ENCODE data around the gene KXD1. TPM values are rescaled to one million over a fixed set of nuclear protein-coding genes. Genes with fewer than 3 reads are reported as not detected.

The KXD1 gene
- total RNA-seq, 1 donor from 2014 or later = 128 TPM

DNA sequence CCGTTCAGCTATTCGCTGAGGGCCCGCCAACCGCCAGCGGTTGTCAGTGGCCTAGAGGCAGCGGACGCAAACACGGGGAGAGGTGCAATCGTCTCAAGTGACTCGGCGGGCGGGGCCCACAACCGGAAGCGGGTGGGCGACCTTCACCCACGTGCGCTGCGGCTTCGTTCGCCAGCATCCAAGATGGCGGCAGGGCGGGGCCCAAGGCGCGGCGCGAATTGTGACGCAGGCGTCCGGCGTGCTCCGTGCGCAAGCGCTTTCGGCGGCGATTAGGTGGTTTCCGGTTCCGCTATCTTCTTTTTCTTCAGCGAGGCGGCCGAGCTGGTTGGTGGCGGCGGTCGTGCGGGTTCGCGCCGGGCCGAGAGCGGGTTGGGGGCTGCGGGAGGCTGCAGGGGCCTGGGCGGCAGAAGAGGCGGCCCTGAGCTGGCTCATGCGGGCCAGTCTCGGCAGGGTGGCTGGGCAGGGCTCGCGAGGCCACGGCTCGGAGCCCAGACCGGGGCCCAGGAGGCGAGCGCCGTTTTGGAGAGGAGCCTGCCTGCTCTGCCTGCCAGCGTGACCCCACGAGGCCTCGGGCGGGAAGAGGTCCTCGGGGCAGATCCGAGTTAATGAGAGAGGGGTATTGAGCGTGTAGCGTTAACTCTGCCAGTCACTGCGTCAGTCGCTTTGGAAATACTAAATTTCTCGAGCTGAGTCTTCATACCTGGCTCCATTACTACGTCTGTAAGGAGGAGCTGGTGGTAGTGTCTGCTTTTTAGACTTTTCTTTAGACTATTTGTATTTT is 14.1 kb downstream of the KXD1 start, which contains the start of gene UBA52:
UBA52 (plus strand) TSS at position 294 of the 781 bp plus-strand sequence. CDS start 1,444 bp downstream, outside the sequence.
- H3K4me3 Mint-ChIP-seq = peak within 1 kb of the TSS; percentile 91
- peak; percentile 99 for DNase-seq (ENCODE audit: low spot score)
- peaks cover 52% of the 10 kb centered on the region for H3K36me3 Mint-ChIP-seq (ENCODE audit: low read depth)
- intact Hi-C loops (cut with micrococcal nuclease) = loop anchor here (1.0 to 5.0 kb wide), 8 partner anchors 14 to 348 kb away; partner anchors contain the start of genes COPE, DDX49, ELL and KLHL26
- peak within 1 kb of the TSS; percentile 98 for H3K27ac Mint-ChIP-seq
- H3K9me3 Mint-ChIP-seq = no peaks in the 10 kb centered on the region
- H3K27me3 Mint-ChIP-seq (ENCODE audit: insufficient read depth) = no peaks in the 10 kb centered on the region
- peaks cover 27% of the 10 kb centered on the region for H3K4me1 Mint-ChIP-seq (ENCODE audit: low read depth)

DNA sequence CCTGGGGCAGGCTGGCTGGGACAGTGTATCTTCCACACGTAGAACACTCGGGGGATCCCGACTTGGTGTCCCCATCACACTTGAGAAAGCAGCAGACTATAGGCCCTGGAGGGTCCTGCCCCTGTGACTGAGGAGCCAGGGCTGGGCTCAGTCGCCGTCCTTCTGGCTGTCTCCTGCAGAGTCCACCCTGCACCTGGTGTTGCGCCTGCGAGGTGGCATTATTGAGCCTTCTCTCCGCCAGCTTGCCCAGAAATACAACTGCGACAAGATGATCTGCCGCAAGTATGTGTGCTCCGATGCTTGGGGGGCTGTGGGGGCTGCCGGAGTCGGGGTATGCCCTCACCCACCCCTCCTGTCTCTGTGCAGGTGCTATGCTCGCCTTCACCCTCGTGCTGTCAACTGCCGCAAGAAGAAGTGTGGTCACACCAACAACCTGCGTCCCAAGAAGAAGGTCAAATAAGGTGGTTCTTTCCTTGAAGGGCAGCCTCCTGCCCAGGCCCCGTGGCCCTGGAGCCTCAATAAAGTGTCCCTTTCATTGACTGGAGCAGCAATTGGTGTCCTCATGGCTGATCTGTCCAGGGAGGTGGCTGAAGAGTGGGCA is 17.1 kb downstream of the KXD1 start:
- H3K4me3 Mint-ChIP-seq = peak overlapping the region; percentile 15
- peaks cover 54% of the 10 kb centered on the region for H3K36me3 Mint-ChIP-seq (ENCODE audit: low read depth)
- intact Hi-C loops (cut with micrococcal nuclease) = loop anchor here (5.0 kb wide), 3 partner anchors 63 to 258 kb away; partner anchors contain the start of genes KLHL26 and UPF1

DNA sequence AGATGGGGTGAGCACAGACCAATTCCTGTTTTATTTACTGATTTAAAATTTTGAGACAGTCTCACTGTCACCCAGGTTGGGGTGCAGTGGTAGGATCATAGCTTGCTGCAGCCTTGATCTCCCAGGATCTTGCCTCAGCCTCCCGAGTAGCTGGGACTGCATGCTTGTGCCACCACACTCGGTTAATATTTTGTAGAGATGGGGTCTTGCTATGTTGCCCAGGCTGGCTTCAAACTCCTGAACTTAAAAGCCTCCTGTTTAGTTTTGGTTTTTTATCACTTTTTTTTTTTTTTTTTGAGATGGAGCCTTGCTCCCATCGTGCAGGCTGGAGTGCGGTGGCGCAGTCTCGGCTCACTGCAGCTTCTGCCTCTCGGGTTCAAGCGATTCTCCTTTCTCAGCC is 18.7 kb downstream of the KXD1 start:
- Mint-ChIP-seq H3K27ac (no peak overlapping the region), H3K4me3 (no peak overlapping the region), H3K4me1 (ENCODE audit: low read depth) (peaks cover 28% of the 10 kb centered on the region), H3K27me3 (ENCODE audit: insufficient read depth) (no peaks in the 10 kb centered on the region), H3K36me3 (ENCODE audit: low read depth) (peaks cover 49% of the 10 kb centered on the region), H3K9me3 (no peaks in the 10 kb centered on the region)
- intact Hi-C loops (cut with micrococcal nuclease) = no loop called here
- DNase-seq (ENCODE audit: low spot score) = no peak

More for the DNA sequence above, 17.1 kb downstream of the KXD1 start:
- Mint-ChIP-seq H3K4me1 (ENCODE audit: low read depth) (peaks cover 32% of the 10 kb centered on the region), H3K9me3 (no peaks in the 10 kb centered on the region), H3K27me3 (ENCODE audit: insufficient read depth) (no peaks in the 10 kb centered on the region), H3K27ac (no peak overlapping the region)
- DNase-seq (ENCODE audit: low spot score) = no peak

DNA sequence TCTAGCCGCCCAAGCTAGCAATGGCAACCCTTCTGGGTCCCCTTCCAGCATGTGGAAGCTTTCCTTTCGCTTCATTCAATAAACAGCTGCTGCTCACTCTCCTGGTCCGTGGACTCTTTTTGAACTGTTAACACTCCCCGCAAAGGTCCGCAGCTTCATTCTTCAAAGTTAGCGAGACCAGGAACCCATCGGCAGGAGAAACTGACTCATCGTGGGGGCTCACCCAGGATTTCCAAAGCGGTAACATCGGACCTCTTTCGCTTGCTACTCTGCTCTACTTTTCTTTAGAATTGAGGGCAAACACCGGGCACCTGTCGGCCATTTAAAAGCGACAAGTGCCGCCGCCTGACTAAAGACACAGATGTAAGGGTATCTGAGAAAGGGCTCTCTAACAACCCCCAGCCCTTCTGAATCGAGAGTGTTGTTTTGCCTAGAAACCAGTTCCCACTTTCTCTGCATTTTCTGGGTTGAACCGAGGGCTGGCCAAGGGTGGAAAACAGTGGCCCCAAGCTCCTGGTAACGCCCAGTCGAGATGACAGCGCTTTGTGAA is 19.8 kb downstream of the KXD1 start:
- no peak overlapping the region for H3K4me3 Mint-ChIP-seq
- H3K27me3 Mint-ChIP-seq (ENCODE audit: insufficient read depth) = no peaks in the 10 kb centered on the region
- intact Hi-C loops (cut with micrococcal nuclease) = no loop called here
- H3K27ac Mint-ChIP-seq = no peak overlapping the region
- H3K9me3 Mint-ChIP-seq = no peaks in the 10 kb centered on the region
- H3K4me1 Mint-ChIP-seq (ENCODE audit: low read depth) = peaks cover 23% of the 10 kb centered on the region
- H3K36me3 Mint-ChIP-seq (ENCODE audit: low read depth) = peaks cover 46% of the 10 kb centered on the region
- no peak for DNase-seq (ENCODE audit: low spot score)

DNA sequence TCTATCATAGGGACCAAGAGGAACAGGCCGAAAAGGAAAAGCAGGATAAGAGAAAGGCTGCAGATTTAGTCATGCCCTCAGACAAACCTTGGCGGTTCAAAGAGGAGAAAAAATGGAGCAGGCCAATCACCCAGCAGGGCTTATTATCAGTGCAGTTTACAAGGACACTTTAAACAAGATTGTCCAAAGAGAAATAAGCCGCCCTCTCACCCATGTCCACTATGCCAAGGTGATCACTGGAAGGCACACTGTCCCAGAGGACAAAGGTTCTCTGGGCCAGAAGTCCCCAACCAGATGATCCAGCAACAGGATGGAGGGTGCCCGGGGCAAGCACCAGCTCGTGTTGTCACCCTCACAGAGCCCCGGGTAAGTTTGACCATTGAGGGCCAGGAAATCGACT is 22.6 kb downstream of the KXD1 start:
- no peaks in the 10 kb centered on the region for H3K9me3 Mint-ChIP-seq
- no peak for DNase-seq (ENCODE audit: low spot score)
- no peak overlapping the region for H3K4me3 Mint-ChIP-seq
- peaks cover 14% of the 10 kb centered on the region for H3K4me1 Mint-ChIP-seq (ENCODE audit: low read depth)
- intact Hi-C loops (cut with micrococcal nuclease) = no loop called here
- H3K27ac Mint-ChIP-seq = no peak overlapping the region
- no peaks in the 10 kb centered on the region for H3K27me3 Mint-ChIP-seq (ENCODE audit: insufficient read depth)
- peaks cover 23% of the 10 kb centered on the region for H3K36me3 Mint-ChIP-seq (ENCODE audit: low read depth)

DNA sequence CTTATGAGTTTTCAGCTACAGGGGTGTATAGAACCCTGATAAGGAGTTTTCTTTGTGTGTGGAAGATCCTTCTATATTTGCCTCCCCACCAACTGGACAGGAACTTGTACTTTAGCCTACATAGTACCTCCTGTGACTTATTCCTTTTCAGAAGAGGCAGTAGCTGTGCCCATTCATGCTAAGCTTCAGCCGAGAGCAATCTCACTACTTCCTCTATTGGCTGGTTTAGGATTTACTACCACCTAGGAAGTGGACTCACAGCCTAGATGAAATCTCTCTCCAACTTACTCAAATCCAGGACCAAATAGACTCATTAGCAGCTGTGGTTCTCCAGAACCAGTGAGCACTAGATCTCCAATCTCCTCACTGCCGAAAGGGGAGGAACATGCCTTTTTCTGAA is 28.6 kb downstream of the KXD1 start:
- Mint-ChIP-seq H3K36me3 (ENCODE audit: low read depth) (peaks cover 15% of the 10 kb centered on the region), H3K4me1 (ENCODE audit: low read depth) (peaks cover 43% of the 10 kb centered on the region), H3K9me3 (no peaks in the 10 kb centered on the region), H3K27me3 (ENCODE audit: insufficient read depth) (no peaks in the 10 kb centered on the region), H3K4me3 (peak overlapping the region; percentile 45), H3K27ac (peak overlapping the region; percentile 84)
- DNase-seq (ENCODE audit: low spot score) = no peak
- intact Hi-C loops (cut with micrococcal nuclease) = loop anchor here (5.0 kb wide), 3 partner anchors 96 to 246 kb away; partner anchors contain the start of genes CRTC1 and UPF1

DNA sequence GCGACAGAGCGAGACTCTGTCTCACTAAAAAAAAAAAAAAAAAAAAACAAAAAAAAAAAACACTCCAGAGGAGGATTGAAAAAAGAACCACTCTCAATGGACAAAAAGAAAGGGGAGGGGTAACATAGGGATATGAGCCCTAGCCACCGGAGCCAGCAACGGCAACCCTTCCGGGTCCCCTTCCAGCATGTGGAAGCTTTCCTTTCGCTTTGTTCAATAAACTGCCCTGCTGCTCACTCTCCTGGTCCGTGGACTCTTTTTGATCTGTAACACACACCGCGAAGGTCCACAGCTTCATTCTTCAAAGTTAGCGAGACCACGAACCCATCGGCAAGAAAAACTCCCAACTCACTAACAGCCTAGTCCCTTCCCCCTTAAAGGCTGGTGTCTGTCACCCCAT is 29.9 kb downstream of the KXD1 start:
- Mint-ChIP-seq H3K4me1 (ENCODE audit: low read depth) (peaks cover 43% of the 10 kb centered on the region), H3K27me3 (ENCODE audit: insufficient read depth) (no peaks in the 10 kb centered on the region), H3K4me3 (peak overlapping the region; percentile 90), H3K36me3 (ENCODE audit: low read depth) (peaks cover 18% of the 10 kb centered on the region), H3K27ac (peak overlapping the region; percentile 90), H3K9me3 (no peaks in the 10 kb centered on the region)
- DNase-seq (ENCODE audit: low spot score) = no peak
- intact Hi-C loops (cut with micrococcal nuclease) = loop anchor here (5.0 kb wide), 3 partner anchors 95 to 245 kb away; partner anchors contain the start of genes CRTC1 and UPF1

DNA sequence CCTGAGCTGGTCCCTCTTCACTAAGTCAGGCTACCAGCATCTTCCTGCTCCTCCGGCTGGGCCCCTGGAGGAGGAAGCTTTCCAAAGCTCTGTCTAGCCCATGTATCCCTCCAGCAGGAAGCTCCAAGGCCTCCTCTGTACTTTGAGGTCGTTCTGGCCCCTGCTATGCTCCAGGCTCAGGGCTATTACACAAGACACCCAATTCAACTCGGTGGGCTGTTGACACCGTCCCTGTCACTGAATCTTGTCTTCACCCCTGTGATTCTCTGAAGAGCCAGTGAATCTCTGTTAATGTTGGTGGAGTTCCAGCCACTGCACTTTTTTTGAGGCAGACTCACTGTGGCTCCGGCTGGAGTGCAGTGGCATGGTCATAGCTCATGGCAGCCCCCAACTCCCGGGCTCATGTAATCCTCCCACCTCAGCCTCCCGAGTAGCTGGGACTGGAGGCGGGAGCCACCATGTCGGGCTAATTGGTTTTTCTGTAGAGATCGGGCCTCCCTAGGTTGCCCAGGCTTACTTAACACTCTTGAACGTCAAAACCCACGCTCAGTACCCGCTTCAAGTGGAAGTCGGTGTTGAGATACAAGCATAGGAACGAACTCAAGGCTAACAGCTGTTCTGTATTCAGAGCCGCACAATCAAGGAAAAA is 30.4 kb downstream of the KXD1 start:
- DNase-seq (ENCODE audit: low spot score) = no peak
- intact Hi-C loops (cut with micrococcal nuclease) = loop anchor here (1.0 to 5.0 kb wide), 7 partner anchors 17 to 331 kb away; partner anchors contain the start of genes COPE, CRTC1, DDX49 and ELL
- peak overlapping the region; percentile 90 for H3K4me3 Mint-ChIP-seq

DNA sequence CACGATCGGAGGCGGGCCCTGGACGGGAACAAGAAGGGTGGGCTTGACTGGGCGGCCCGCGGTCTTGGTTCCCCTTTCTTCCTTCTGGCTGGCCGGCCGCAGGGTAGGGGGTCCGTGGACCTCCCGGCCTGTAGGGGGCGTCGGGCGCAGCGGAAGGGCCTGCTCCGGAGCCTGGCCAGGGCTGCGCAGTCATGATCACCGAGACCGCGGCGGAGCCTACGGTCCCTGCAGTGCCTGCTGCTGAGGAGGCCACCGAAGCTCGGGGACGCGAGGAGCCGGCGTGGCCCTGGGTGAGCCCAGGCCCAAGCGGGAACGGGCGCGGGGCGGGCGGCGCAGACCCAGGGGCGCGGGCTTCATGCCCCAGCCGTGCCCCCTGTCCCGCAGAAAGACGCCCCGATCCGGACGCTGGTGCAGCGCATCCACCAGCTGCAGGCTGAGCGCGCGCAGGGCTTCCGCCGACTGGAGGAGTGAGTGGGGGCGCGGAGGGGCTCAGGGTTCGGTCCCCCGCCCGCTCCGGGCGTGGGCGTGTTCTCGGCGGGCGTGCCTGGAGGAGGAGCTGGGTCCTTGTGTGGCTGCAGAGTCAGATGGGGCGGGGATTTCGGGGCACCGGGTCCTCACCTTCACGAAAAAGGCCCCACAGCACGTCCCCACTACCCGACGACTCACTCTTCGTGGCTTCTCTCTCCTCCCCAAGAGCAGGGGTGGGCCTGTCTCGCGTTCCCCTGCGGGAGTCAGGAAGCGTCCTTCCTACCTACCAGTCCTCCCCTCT is 31.1 kb downstream of the KXD1 start, which contains the start of gene REX1BD:
REX1BD (plus strand) TSS at position 188 of the 769 bp plus-strand sequence; CDS start at position 192, 4 bp downstream.
- intact Hi-C loops (cut with micrococcal nuclease) = loop anchor here (1.0 to 5.0 kb wide), 9 partner anchors 17 to 331 kb away; partner anchors contain the start of genes COPE, CRTC1, DDX49 and ELL
- H3K27ac Mint-ChIP-seq = peak within 1 kb of the TSS; percentile 91
- H3K4me3 Mint-ChIP-seq = peak within 1 kb of the TSS; percentile 90
- peaks cover 18% of the 10 kb centered on the region for H3K36me3 Mint-ChIP-seq (ENCODE audit: low read depth)
- no peaks in the 10 kb centered on the region for H3K27me3 Mint-ChIP-seq (ENCODE audit: insufficient read depth)
- peak; percentile 86 for DNase-seq (ENCODE audit: low spot score)
- peaks cover 43% of the 10 kb centered on the region for H3K4me1 Mint-ChIP-seq (ENCODE audit: low read depth)
- H3K9me3 Mint-ChIP-seq = no peaks in the 10 kb centered on the region

More for the DNA sequence above, 30.4 kb downstream of the KXD1 start:
- Mint-ChIP-seq H3K27ac (peak overlapping the region; percentile 90), H3K27me3 (ENCODE audit: insufficient read depth) (no peaks in the 10 kb centered on the region), H3K9me3 (no peaks in the 10 kb centered on the region), H3K36me3 (ENCODE audit: low read depth) (peaks cover 18% of the 10 kb centered on the region), H3K4me1 (ENCODE audit: low read depth) (peaks cover 43% of the 10 kb centered on the region)

DNA sequence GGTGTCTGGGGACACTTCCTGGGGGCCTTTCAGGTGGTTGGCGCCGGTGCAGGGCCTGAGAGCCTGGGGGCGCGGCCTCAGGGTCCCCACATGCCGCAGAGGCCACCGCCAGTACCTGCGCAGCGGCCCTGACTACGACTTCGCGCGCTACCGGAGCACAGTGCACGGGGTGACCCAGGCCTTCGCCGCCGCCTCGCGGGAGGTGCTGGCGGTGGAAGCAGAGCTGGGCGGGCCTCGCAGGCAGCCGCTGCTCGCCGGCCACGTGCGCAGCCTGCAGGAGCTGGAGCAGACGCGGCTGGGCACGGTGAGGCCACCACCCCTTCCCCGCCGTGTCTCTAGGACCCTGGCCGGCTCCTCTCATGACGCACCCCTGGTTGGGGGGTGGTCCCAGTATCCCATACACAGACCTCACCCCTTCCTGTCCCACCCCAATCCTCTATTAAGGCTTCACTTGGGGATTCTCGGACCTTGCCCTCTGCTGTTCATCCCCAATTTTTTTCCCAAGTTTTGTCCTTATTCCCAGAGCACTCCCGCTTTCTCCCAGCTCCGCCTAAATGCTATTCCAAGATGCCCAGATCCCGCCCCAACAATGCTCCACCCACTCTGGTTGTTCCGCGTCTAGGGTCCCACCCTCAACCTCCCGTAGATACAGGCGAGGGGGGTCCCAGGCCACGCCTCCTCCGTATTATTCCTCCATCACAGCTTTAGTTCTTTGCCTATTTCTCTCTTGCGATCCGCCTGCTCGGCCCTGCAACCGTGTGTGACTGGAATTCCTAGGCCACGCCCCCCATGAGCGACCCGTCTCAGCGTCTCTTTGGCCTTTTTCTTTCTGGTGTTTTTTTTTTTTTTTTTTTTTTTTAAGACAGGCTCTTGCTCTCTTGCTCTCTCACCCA is 32.0 kb downstream of the KXD1 start:
- intact Hi-C loops (cut with micrococcal nuclease) = loop anchor here (1.0 to 5.0 kb wide), 6 partner anchors 45 to 258 kb away; partner anchors contain the start of genes CRTC1 and UPF1
- peak; percentile 67 for DNase-seq (ENCODE audit: low spot score)
- H3K27me3 Mint-ChIP-seq (ENCODE audit: insufficient read depth) = peaks cover under 1% of the 10 kb centered on the region
- H3K27ac Mint-ChIP-seq = peak overlapping the region; percentile 91
- H3K36me3 Mint-ChIP-seq (ENCODE audit: low read depth) = peaks cover 18% of the 10 kb centered on the region
- H3K4me1 Mint-ChIP-seq (ENCODE audit: low read depth) = peaks cover 39% of the 10 kb centered on the region
- no peaks in the 10 kb centered on the region for H3K9me3 Mint-ChIP-seq
- peak overlapping the region; percentile 90 for H3K4me3 Mint-ChIP-seq

Measured in activated T-helper 1 cell treated with anti-CD3 and anti-CD28 coated beads, Interleukin-12 subunit alpha, Interleukin-12 subunit beta, Interleukin-2, Interleukin-4 antibody, amounts not matched to agents 30 ng/mL and 10 ng/mL and 1 ng/mL, durations not matched to agents 14 hours and 24 hours and 36 hours (primary cell).